ENCODE data around the gene CHCHD4. TPM values are rescaled to one million over a fixed set of nuclear protein-coding genes. Genes with fewer than 3 reads are reported as not detected.

Gene CHCHD4
- polyA plus RNA-seq, 1 donor from 2014 or later, result 24.6 TPM

DNA sequence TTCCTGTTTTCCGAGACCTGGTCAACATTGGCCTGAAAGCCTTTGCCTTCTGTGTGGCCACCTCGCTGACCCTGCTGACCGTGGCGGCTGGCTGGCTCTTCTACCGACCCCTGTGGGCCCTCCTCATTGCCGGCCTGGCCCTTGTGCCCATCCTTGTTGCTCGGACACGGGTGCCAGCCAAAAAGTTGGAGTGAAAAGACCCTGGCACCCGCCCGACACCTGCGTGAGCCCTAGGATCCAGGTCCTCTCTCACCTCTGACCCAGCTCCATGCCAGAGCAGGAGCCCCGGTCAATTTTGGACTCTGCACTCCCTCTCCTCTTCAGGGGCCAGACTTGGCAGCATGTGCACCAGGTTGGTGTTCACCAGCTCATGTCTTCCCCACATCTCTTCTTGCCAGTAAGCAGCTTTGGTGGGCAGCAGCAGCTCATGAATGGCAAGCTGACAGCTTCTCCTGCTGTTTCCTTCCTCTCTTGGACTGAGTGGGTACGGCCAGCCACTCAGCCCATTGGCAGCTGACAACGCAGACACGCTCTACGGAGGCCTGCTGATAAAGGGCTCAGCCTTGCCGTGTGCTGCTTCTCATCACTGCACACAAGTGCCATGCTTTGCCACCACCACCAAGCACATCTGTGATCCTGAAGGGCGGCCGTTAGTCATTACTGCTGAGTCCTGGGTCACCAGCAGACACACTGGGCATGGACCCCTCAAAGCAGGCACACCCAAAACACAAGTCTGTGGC lies 17.1 kb upstream of the CHCHD4 start:
- H3K27me3 ChIP-seq (ENCODE audit: insufficient read depth, low read depth, low read length), result no peaks in the 10 kb centered on the region
- H2AFZ ChIP-seq (ENCODE audit: low read depth, low read length), result no peak overlapping the region
- TF ChIP-seq, protein P1, sequence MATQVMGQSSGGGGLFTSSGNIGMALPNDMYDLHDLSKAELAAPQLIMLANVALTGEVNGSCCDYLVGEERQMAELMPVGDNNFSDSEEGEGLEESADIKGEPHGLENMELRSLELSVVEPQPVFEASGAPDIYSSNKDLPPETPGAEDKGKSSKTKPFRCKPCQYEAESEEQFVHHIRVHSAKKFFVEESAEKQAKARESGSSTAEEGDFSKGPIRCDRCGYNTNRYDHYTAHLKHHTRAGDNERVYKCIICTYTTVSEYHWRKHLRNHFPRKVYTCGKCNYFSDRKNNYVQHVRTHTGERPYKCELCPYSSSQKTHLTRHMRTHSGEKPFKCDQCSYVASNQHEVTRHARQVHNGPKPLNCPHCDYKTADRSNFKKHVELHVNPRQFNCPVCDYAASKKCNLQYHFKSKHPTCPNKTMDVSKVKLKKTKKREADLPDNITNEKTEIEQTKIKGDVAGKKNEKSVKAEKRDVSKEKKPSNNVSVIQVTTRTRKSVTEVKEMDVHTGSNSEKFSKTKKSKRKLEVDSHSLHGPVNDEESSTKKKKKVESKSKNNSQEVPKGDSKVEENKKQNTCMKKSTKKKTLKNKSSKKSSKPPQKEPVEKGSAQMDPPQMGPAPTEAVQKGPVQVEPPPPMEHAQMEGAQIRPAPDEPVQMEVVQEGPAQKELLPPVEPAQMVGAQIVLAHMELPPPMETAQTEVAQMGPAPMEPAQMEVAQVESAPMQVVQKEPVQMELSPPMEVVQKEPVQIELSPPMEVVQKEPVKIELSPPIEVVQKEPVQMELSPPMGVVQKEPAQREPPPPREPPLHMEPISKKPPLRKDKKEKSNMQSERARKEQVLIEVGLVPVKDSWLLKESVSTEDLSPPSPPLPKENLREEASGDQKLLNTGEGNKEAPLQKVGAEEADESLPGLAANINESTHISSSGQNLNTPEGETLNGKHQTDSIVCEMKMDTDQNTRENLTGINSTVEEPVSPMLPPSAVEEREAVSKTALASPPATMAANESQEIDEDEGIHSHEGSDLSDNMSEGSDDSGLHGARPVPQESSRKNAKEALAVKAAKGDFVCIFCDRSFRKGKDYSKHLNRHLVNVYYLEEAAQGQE (IDR thresholded peaks at IDR 0.05; ENCODE audit: borderline replicate concordance), result no peak
- TF ChIP-seq POLR2AphosphoS5 (IDR thresholded peaks at IDR 0.05) (no peak), SMC3 (conservative IDR thresholded peaks at IDR 0.05; ENCODE audit: poor library complexity) (no peak), TAF1 (IDR thresholded peaks at IDR 0.05; ENCODE audit: low read depth) (no peak), RAD21 (conservative IDR thresholded peaks at IDR 0.05) (no peak), EP300 (conservative IDR thresholded peaks at IDR 0.05; ENCODE audit: poor library complexity, severe bottlenecking) (no peak), CTCF (IDR thresholded peaks at IDR 0.05; ENCODE audit: poor library complexity, severe bottlenecking) (no peak), MXI1 (conservative IDR thresholded peaks at IDR 0.05; ENCODE audit: poor library complexity, severe bottlenecking) (no peak), EZH2 (IDR thresholded peaks at IDR 0.05; ENCODE audit: borderline replicate concordance, insufficient read depth, low read length, poor library complexity, severe bottlenecking) (no peak)
- no peak overlapping the region for H3K27ac ChIP-seq (ENCODE audit: low read length)
- H3K36me3 ChIP-seq (ENCODE audit: insufficient read depth, low read length), result peaks cover 24% of the 10 kb centered on the region
- H4K20me1 ChIP-seq (ENCODE audit: insufficient read depth), result no peaks in the 10 kb centered on the region
- no peak overlapping the region for H3K9ac ChIP-seq (ENCODE audit: low read length)
- H3K4me3 ChIP-seq (ENCODE audit: low read length), result no peak overlapping the region
- H3F3A ChIP-seq (ENCODE audit: insufficient read depth, low read length, poor library complexity, severe bottlenecking), result no peaks in the 10 kb centered on the region
- no peaks in the 10 kb centered on the region for H3K9me2 ChIP-seq (ENCODE audit: insufficient read depth, low read length)
- H3K79me2 ChIP-seq (replicated peaks; ENCODE audit: insufficient read depth, low read length), result no peaks in the 10 kb centered on the region
- no peaks in the 10 kb centered on the region for H3K9me3 ChIP-seq (ENCODE audit: low read length)
- no peak overlapping the region for H3K4me2 ChIP-seq (ENCODE audit: low read length)

DNA sequence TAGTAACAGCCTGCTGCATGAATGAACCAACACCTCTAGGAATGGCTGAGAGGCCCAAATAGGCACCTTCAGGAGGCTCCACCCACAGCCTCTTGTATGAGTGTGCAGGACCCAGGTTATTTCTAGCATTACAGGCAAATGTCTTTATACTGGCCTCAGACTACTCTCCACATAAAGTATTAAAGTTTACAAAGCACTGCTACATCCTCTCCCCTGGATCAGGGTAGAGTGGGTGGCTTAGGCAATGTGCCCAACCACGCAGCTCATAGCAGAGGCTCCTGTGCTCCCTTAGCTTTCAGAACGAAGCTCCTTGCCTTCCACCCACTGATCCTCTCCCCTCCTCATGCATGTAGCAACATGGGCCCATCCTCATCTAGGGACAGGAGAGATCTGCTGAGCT lies 16.5 kb upstream of the CHCHD4 start:
- Histone ChIP-seq H3K4me3 (ENCODE audit: low read length) (no peak overlapping the region), H2AFZ (ENCODE audit: low read depth, low read length) (no peak overlapping the region), H3K9ac (ENCODE audit: low read length) (no peak overlapping the region), H4K20me1 (ENCODE audit: insufficient read depth) (no peaks in the 10 kb centered on the region), H3F3A (ENCODE audit: insufficient read depth, low read length, poor library complexity, severe bottlenecking) (no peaks in the 10 kb centered on the region), H3K27me3 (ENCODE audit: insufficient read depth, low read depth, low read length) (no peaks in the 10 kb centered on the region), H3K79me2 (replicated peaks; ENCODE audit: insufficient read depth, low read length) (no peaks in the 10 kb centered on the region), H3K4me2 (ENCODE audit: low read length) (no peak overlapping the region), H3K27ac (ENCODE audit: low read length) (no peak overlapping the region), H3K9me3 (ENCODE audit: low read length) (no peaks in the 10 kb centered on the region), H3K36me3 (ENCODE audit: insufficient read depth, low read length) (peaks cover 20% of the 10 kb centered on the region), H3K9me2 (ENCODE audit: insufficient read depth, low read length) (no peaks in the 10 kb centered on the region)
- TF ChIP-seq, protein P1 (IDR thresholded peaks at IDR 0.05; ENCODE audit: borderline replicate concordance), result no peak
- no peak for TF ChIP-seq POLR2AphosphoS5 (IDR thresholded peaks at IDR 0.05)
- no peak for TF ChIP-seq MXI1 (conservative IDR thresholded peaks at IDR 0.05; ENCODE audit: poor library complexity, severe bottlenecking)
- TF ChIP-seq EP300 (conservative IDR thresholded peaks at IDR 0.05; ENCODE audit: poor library complexity, severe bottlenecking), result no peak
- no peak for TF ChIP-seq TAF1 (IDR thresholded peaks at IDR 0.05; ENCODE audit: low read depth)
- no peak for TF ChIP-seq RAD21 (conservative IDR thresholded peaks at IDR 0.05)
- no peak for TF ChIP-seq EZH2 (IDR thresholded peaks at IDR 0.05; ENCODE audit: borderline replicate concordance, insufficient read depth, low read length, poor library complexity, severe bottlenecking)
- TF ChIP-seq CTCF (IDR thresholded peaks at IDR 0.05; ENCODE audit: poor library complexity, severe bottlenecking), result no peak
- no peak for TF ChIP-seq SMC3 (conservative IDR thresholded peaks at IDR 0.05; ENCODE audit: poor library complexity)

Data from neural cell (in vitro differentiated cells).